Measurements from ENCODE around the gene DOCK7.
"Not testable (repeated sequence)": the region's sequence is repeated elsewhere in the genome, so short reads cannot be mapped to it uniquely, and the experiment has no call there.

DOCK7 gene

DNA sequence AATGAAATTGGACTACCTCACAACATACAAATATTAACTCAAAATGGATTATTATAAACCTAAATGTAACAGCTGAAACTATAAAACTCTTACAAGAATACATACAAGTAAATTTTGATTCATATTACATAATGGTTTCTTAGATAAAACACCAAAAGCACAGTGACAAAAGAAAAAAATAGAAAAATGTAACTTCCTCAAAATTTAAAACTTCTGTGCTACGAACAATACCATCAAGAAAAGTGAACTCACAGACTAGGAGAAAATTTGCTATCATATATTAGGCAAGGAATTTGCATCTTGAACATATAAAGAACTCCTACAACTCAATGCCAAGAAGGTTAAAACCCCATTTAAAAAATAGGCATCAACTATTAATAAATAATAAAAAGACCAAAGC lies 59.7 kb downstream of the DOCK7 start:
- FAIRE-seq (no peak), DNase-seq (ENCODE audit: insufficient read length, low spot score) (no peak)
- TF ChIP-seq, protein P1, sequence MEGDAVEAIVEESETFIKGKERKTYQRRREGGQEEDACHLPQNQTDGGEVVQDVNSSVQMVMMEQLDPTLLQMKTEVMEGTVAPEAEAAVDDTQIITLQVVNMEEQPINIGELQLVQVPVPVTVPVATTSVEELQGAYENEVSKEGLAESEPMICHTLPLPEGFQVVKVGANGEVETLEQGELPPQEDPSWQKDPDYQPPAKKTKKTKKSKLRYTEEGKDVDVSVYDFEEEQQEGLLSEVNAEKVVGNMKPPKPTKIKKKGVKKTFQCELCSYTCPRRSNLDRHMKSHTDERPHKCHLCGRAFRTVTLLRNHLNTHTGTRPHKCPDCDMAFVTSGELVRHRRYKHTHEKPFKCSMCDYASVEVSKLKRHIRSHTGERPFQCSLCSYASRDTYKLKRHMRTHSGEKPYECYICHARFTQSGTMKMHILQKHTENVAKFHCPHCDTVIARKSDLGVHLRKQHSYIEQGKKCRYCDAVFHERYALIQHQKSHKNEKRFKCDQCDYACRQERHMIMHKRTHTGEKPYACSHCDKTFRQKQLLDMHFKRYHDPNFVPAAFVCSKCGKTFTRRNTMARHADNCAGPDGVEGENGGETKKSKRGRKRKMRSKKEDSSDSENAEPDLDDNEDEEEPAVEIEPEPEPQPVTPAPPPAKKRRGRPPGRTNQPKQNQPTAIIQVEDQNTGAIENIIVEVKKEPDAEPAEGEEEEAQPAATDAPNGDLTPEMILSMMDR (IDR thresholded peaks at IDR 0.05; ENCODE audit: insufficient read depth, missing control alignments): no peak

DNA sequence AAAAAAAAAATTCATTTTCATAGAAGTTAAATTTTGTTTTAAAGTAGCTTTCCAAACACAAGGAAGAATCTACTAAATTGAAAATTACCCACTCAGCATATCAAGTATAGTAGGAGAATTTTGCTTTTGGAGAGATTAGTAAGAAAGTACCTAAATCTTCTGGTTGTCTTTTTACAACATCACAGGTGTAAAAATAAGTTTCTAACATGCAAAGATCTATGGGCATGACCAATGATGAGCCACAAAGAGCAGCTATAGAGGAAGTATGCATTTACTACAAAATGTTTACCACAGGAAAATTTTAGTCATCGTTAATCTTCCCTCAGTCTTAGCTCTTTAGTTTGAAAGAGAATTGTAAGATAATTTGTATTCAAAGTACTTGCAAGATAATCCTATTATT lies 62.8 kb downstream of the DOCK7 start:
- DNase-seq (ENCODE audit: insufficient read length, low spot score) (no peak), FAIRE-seq (peak; percentile 82)
- TF ChIP-seq, protein P1 (IDR thresholded peaks at IDR 0.05; ENCODE audit: insufficient read depth, missing control alignments): no peak

DNA sequence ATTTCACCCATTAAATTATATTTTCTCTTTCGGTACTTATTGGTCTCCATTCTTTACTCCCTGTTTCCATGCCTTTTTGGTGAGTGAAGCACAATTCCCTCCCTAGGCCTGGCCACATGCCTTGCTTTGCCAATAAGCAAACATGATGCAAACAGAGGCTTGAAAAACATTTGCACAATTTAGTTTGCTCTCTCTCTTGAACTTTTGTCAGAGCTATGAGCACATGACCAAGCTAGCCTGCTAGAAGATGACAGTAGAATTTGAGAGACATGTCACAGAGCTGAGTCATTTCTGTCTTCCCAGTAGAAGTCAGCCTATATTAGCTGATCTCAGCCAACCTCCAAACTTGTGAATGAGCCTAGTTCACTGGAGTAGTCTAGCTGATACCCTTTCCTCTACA lies 66.3 kb downstream of the DOCK7 start:
- TF ChIP-seq, protein P1 (IDR thresholded peaks at IDR 0.05; ENCODE audit: insufficient read depth, missing control alignments): no peak
- DNase-seq (ENCODE audit: insufficient read length, low spot score) (no peak), FAIRE-seq (no peak)

DNA sequence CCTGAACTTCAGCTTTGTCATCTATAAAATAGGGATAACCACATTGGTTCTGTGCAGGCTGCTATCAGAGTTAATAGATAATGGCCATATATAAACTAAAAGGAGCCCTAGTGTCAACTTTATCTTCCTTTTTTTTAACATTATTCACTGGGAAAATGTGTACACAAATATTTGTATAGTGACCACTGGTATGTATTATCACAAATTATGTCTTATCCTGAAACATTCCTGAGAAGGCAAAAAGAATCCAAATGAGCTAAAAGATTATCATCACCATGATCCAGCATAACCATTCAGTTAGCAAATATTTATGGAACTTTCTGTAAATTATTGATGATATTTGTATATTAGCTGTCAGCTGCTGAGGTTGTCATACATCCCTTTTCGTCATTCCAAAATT lies 74.3 kb downstream of the DOCK7 start:
- TF ChIP-seq, protein P1 (IDR thresholded peaks at IDR 0.05; ENCODE audit: insufficient read depth, missing control alignments): no peak

DNA sequence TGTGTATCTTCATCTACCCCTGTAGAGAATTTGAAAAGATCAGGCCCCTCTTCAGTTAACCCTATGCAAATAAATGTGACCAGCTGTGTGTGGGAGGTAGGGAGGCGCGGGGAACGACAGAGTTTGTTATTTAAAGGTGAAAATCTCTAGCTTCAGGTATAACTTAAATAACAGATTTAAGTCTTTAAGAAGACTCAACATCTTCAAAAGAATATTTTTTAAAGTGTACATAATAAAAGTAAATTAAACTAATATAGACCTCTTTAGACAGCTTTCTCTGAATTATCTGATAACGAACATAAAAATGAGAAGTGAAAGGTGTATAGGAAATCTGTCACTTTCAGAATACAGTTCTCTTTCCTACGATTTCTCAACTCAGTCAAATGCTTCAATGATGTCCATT lies 74.9 kb downstream of the DOCK7 start:
- FAIRE-seq (no peak), DNase-seq (ENCODE audit: insufficient read length, low spot score) (no peak)
- TF ChIP-seq, protein P1 (IDR thresholded peaks at IDR 0.05; ENCODE audit: insufficient read depth, missing control alignments): no peak

More for the DNA sequence above, 74.3 kb downstream of the DOCK7 start:
- FAIRE-seq: no peak
- DNase-seq (ENCODE audit: insufficient read length, low spot score): no peak

DNA sequence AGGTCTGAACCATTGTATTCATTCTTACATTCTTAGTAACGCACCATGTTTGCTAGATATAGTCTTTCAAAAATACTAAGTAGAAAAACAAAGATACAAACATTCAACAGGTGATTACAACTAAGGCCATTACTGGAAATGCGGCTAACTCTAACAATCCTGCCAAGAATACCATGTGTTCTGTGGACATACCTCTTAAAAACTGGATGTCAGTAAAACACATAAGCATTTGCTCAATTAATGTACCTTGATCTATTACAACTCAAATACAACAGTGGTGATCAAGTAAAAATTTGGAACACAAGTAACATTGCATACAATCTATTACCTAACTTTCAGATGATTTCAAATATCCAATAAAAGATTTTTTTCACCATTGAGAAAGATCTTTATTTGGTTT lies 75.4 kb downstream of the DOCK7 start:
- TF ChIP-seq, protein P1 (IDR thresholded peaks at IDR 0.05; ENCODE audit: insufficient read depth, missing control alignments): no peak
- no peak for DNase-seq (ENCODE audit: insufficient read length, low spot score)
- peak; percentile 76 for FAIRE-seq

DNA sequence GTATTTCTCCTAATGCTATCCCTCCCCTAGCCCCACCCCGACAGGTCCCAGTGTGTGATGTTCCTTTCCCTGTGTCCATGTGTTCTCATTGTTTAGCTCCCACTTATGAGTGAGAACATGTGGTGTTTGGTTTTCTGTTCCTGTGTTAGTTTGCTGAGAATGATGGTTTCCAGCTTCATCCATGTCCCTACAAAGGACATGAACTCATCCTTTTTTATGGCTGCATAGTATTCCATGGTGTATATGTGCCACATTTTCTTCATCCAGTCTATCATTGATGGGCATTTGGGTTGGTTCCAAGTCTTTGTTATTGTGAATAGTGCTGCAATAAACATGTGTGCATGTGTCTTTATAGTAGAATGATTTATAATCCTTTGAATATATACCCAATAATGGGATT lies 77.6 kb downstream of the DOCK7 start:
- not testable (repeated sequence) for DNase-seq (ENCODE audit: insufficient read length, low spot score); FAIRE-seq

DNA sequence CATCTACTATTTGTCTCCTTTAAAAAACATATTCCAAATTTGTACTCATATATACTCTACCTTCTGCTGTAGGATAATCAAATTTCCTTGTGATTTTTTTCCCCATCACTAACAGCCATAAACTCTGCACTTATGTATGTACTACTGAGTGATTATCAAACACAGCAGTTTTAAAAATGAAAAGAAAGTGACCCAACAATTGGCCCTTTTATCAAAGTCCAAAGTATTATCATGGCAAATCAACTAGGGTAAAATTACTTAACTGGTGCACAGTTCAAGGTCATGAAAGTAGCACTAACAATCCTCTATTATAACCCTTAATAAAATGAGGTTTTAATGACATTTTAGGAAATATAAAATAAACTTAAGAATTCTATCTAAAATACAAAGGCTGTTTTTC lies 79.3 kb downstream of the DOCK7 start:
- TF ChIP-seq, protein P1 (IDR thresholded peaks at IDR 0.05; ENCODE audit: insufficient read depth, missing control alignments): no peak
- DNase-seq (ENCODE audit: insufficient read length, low spot score): no peak
- FAIRE-seq: no peak
